Stimulated activated CD4-positive, alpha-beta T cell treated with anti-CD3 and anti-CD28 coated beads, Interleukin-12 subunit alpha, Interleukin-12 subunit beta, amount 100 ng/mL, for 24 hours (primary cell): ENCODE data around the gene OR5H6.
"Not testable (repeated sequence)": the region's sequence is repeated elsewhere in the genome, so short reads cannot be mapped to it uniquely, and the experiment has no call there.

Source experiments
- DNase-seq, 2 experiments: peaks; one replicate each; pipeline ENCODE4 v3.0.0-alpha.2; 2020; ENCODE audit warnings: low read depth in 2 of 2

OR5H6 gene

DNA sequence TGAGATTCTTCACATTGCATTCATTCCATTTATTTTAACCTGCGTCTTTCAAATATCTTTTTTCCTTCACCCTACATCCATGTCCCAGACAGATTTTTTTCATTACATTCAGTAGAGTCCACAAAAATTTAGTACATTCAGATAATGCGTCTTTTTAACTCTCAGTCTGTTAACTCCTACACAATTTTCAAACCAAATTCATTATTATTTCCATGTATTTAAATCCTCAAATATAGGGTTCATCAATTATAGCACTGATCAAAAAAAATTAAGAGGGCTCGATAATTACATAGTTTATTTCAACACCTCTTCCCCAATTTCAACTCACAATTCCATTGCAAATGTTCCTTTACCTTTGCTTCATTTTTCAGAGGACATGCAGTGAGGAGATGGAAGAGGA, at the start of gene OR5H6:
Gene OR5H6, plus strand, starts transcription at position 301 of the 400 bp plus-strand sequence. Its CDS starts 89 bp downstream, at position 390.
- no peak for DNase-seq

- no peak for DNase-seq
These were observed 49.0 kb upstream of the OR5H6 start for GRCh38 chr3:98215051-98215450.

- DNase-seq = no peak
These were observed 40.0 kb upstream of the OR5H6 start for GRCh38 chr3:98223907-98224672.

GRCh38 chr3:98232489-98232888, 31.6 kb upstream of the OR5H6 start:
- no peak for DNase-seq

DNA sequence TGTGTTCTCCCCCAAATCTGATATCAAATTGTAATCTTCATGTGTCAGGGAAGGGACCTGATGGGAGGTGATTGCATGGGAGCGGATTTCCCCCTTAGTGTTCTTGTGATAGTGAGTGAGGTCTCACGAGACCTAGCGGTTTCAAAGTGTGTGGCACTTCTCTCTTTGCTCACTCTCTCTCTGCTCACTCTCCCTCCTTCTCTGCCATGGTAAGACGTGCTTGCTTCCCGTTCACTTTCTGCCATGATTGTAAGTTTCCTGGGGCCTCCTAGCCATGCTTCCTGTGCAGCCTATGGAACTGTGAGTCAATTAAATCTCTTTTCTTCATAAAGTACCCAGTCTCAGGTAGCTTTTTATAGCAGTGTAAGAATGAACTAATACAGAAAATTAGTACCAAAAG, 30.6 kb upstream of the OR5H6 start:
- no peak for DNase-seq

DNA sequence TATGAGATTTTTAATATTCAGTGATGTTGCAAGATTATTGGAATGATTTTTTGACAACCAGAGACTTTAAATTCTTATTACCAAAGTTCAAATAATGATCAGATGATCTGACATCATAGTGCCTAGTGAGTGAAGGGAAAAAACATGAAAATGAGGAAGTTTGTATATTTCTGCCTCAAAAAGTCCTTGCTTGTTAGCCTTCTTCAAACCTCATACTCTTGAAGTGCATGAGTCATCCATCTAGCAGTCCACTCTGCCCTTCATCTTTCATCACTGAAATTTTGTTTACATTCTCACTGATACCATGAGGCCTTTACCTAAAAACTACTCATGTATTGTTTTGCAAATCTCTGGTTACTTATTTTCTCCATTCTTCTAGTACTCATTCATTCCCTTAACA, 23.9 kb upstream of the OR5H6 start:
- DNase-seq = no peak

- DNase-seq = no peak
These were observed 21.9 kb upstream of the OR5H6 start for GRCh38 chr3:98242155-98242554.

DNA sequence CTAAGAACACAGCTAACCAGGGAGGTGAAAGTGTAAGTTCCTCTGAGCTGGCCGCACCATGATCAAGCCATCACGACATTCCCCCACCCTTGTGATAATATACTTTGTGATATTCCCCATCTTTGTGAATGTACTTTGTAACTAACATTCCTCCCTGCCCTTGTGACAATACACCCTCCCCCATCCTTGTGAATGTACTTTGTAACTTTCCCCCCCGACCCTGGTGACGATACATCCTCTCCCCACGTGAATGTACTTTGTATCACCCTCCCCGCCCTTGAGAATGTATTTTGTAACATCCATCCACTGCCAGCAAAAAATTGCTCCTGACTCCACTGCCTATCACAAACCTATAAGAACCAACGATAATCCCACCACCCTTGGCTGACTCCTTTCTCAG, 20.2 kb upstream of the OR5H6 start:
- no peak for DNase-seq

- DNase-seq = no peak
These were observed 17.9 kb upstream of the OR5H6 start for GRCh38 chr3:98246142-98246541.

- not testable (repeated sequence) for DNase-seq
These were observed 8.0 kb upstream of the OR5H6 start for GRCh38 chr3:98256026-98256425.

- no peak for DNase-seq
These were observed 4.3 kb upstream of the OR5H6 start for GRCh38 chr3:98259707-98260106.

DNA sequence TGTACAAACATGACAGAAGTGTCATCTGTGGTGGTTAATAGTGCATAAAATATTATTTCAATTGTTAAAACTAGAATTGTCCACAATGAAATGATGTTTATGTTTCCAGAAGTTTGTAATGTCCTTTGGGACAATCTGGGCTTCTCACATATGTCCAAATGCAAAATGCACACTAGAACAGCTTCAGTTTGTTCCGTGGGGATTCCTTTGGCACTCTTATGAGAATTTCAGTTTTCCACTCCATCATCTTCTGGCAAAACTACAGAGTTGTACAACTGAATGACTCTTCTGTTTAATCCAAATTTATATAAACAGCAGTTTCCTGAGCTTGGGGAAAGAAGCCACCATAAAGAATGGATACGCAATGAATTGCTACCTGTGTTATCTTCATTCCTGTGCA, 2.0 kb upstream of the OR5H6 start:
- no peak for DNase-seq

DNA sequence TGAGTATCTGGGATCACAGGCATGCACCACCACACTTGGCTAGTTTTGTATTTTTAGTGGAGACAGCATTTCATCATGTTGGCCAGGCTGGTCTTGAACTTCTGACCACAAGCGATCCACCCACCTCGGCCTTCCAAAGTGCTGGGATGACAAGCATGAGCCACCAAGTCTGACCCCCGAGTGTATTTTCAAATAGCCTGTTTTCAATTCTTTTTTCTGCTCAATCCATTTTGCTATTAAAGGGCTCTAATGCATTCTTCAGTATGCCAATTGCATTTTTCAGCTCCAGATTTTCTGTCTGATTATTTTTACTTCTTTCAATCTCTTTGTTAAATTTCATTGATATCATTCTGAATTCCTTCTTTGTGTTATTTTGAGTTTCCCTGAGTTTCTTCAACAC, 5.8 kb downstream of the OR5H6 start:
- DNase-seq = no peak

GRCh38 chr3:98272126-98272525, 8.1 kb downstream of the OR5H6 start:
- no peak for DNase-seq

DNA sequence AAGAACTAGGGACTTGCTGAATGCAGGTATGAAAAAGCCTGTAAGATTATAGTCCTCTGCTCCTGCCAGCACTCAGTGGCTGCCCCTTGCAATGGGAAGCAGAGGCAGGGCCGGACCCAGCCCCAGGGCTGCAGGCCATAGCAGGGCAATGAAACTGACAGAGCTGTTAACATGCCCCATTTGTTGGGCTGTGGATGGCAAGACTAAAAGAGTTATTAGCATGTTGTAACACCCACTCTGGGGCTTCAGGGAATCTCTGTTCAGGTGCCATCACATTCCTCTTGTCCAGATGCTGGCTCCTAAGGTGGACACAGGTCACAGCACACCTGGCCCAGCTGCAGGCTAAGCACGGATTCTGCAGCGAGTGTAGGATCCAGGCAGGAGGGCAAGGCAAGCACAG, 10.9 kb downstream of the OR5H6 start:
- no peak for DNase-seq

DNA sequence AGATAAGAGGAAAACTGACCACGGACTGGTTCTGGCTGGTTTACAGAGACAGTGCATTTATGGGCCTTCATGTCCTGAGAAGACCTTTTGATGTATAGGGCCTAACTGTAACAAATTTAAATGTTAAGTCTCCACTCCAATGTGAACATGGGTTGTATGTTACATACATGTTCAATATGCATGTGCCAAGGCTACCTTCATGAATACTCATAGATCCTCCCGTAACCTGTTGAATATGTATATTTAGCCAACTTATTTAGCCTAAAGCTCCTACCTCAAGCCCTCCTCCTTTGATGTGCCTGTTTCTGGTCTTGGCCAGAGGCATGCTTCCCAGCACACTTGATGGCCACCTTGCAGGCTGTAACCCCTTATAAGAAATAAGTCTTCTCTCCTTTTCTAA, 18.2 kb downstream of the OR5H6 start, which contains the start of gene OR5H2:
Gene OR5H2, plus strand, starts transcription at position 301 of the 400 bp plus-strand sequence. CDS start 398 bp downstream, outside the sequence.
- DNase-seq = no peak

- no peak for DNase-seq
These were observed 26.9 kb downstream of the OR5H6 start for GRCh38 chr3:98290916-98291315.

GRCh38 chr3:98291332-98291957, 27.4 kb downstream of the OR5H6 start:
- DNase-seq = no peak
